Pancreas (tissue), 10 donors: ENCODE results near the gene CNNM3. TPM values are rescaled to one million over a fixed set of nuclear protein-coding genes. Genes with fewer than 3 reads are reported as not detected.

ENCODE experiments used
- ATAC-seq, 4 donors: fragments of 200-7000 bp; cut with Tn5 transposase; one replicate each; pipeline versions ENCODE4 v1.8.0 to v1.9.1; 2020; ENCODE audit warnings: mild to moderate bottlenecking in 4 of 4, moderate library complexity in 4 of 4
- DNase-seq, 6 donors: peaks; one replicate each; pipeline ENCODE4 v3.0.0-alpha.2; 2020
- FAIRE-seq: peaks from 2 replicates; lab custom pipeline; 2012; peaks lifted over from hg19 to GRCh38; lab: Jason Lieb, UNC
- H3K27ac ChIP-seq, 4 donors: fragments of 200-600 bp; sonication (generic); 1 replicate in 3 of 4; 2 replicates in 1 of 4; pipeline versions ENCODE4 v1.5.0 to v1.8.0; 2020
- H3K27me3 ChIP-seq, 4 donors: fragments of 200-600 bp; one replicate each; pipeline ENCODE4 v1.8.0; 2021
- H3K36me3 ChIP-seq, 3 donors: fragments of 200-600 bp; sonication (generic) in 1 of 3; one replicate each; pipeline versions ENCODE4 v1.5.0 to v1.8.0; 2020 to 2021
- H3K4me1 ChIP-seq, 3 donors: fragments of 200-600 bp; one replicate each; pipeline ENCODE4 v1.8.0; 2021
- H3K4me3 ChIP-seq, 4 donors: fragments of 200-600 bp; sonication (generic) in 2 of 4; one replicate each; pipeline versions ENCODE4 v1.5.0 to v1.8.0; 2020 to 2021
- H3K9me3 ChIP-seq, 4 donors: fragments of 200-600 bp; one replicate each; pipeline ENCODE4 v1.8.0; 2021
- WGBS, 2 donors: extraction: QIAGEN DNeasy Blood & Tissue Kit; methylation state at CpG; one replicate each; pipeline ENCODE4 v1.1.7; 2013; 5-methylcytosine and 5-hydroxymethylcytosine counted together
- intact Hi-C, 3 donors: fragments of 100-400 bp; cut with DNase I; formaldehyde crosslinking; loops; one replicate each; pipeline versions ENCODE4 v1.11.1 to v1.14.2; 2022
- polyA plus RNA-seq, 2 donors: library from polyadenylated mRNA; stranded (reverse); fragments of 200-250 nt; gene quantifications; one replicate each; pipeline ENCODE4 v1.2.3, GENCODE V29; 2013
- total RNA-seq, 6 donors: library from RNA; stranded (reverse); fragmentation: NEBNext Ultra II Directional in 4 of 6; extraction: Animal tissue kit (Norgen Biotek cat#: 25700) in 4 of 6; gene quantifications; one replicate each; pipeline versions ENCODE4 v1.2.1 to v1.2.4, GENCODE V29; 2021 to 2023
- TF ChIP-seq, protein P1 (sequence below), 4 donors: fragments of 200-600 bp; sonication (generic) in 3 of 4; IDR thresholded peaks; one replicate each; pipeline versions ENCODE4 v1.5.0 to v1.8.0; 2021; ENCODE audit warnings: antibody characterized with exemption in 4 of 4
- donor health status: healthy with polysubstance abuse.
- donor health status: DM: no; HTN: no; CAD: no; lungs with moderate emphysema.
- donor health status: DM: no; HTN: no; CAD: no.
- donor health status: control.
- donor health status: control.
- donor health status: Bipolar disorder and iron deficiency.
- donor health status: DM: yes; HTN: yes; CAD: no.
- donor health status: DM: no; HTN: no; CAD: no.
- donor health status: DM: no; HTN: no; CAD: no.
- donor health status: DM: yes; HTN: yes; CAD: no.

The CNNM3 gene
- total and polyA plus RNA-seq, 8 donors, result 13.6 to 35.1 (median 25.1) TPM

DNA sequence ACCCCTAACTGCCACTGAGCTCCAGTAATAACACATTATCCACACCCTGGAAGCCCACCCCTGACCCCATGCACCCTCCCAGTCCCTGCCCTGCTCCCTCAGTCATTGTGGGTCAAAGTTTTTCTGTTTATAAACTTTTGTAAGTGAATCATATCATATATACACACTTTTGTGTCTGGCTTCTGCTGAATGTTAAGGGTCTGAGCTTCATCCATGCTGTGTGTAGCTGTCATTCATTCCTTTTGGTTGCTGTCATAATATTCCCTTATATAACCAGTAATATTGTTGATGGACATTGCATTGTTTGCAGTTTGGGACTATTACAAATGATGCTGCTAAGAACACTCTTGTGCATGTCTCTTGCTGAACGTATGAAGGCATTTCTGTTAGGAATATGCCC, 40.9 kb upstream of the CNNM3 start:
- H3K9me3 ChIP-seq, result no peaks in the 10 kb centered on the region
- H3K27ac ChIP-seq, result no peak overlapping the region
- H3K4me1 ChIP-seq, result no peaks in the 10 kb centered on the region
- DNase-seq, result no peak
- no peaks in the 10 kb centered on the region for H3K27me3 ChIP-seq
- no peaks in the 10 kb centered on the region for H3K36me3 ChIP-seq
- no peak for FAIRE-seq
- ATAC-seq, result no peak
- TF ChIP-seq, protein P1, sequence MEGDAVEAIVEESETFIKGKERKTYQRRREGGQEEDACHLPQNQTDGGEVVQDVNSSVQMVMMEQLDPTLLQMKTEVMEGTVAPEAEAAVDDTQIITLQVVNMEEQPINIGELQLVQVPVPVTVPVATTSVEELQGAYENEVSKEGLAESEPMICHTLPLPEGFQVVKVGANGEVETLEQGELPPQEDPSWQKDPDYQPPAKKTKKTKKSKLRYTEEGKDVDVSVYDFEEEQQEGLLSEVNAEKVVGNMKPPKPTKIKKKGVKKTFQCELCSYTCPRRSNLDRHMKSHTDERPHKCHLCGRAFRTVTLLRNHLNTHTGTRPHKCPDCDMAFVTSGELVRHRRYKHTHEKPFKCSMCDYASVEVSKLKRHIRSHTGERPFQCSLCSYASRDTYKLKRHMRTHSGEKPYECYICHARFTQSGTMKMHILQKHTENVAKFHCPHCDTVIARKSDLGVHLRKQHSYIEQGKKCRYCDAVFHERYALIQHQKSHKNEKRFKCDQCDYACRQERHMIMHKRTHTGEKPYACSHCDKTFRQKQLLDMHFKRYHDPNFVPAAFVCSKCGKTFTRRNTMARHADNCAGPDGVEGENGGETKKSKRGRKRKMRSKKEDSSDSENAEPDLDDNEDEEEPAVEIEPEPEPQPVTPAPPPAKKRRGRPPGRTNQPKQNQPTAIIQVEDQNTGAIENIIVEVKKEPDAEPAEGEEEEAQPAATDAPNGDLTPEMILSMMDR (IDR thresholded peaks at IDR 0.05), result no peak
- intact Hi-C loops, result no loop called here
- H3K4me3 ChIP-seq, result no peak overlapping the region
- WGBS, 2 donors, result 0 to 47% methylated on average over 1 of the region's 1 CpG

DNA sequence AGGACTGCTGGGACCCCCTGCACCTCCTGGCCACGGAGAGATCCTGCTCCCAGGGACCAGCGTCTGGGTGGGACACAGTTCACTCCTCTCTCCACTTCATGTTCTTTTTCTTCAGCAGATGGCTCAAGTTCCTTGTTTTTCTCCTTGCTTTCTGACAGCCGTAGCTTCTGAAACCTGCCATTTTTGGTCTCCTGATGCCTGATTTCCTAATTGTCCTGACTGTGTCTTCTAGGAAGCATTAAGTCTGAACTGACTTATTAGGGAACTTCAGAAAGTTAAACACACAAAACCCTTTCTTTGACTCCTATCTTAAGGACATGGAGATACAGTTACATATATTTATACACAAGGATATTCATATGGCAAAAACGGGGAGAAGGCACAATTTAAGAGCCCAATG, 32.7 kb upstream of the CNNM3 start:
- Histone ChIP-seq H3K4me3 (no peak overlapping the region), H3K27ac (no peak overlapping the region), H3K27me3 (no peaks in the 10 kb centered on the region), H3K36me3 (no peaks in the 10 kb centered on the region), H3K4me1 (peaks cover 6 to 16% (median 12%) of the 10 kb centered on the region in 3 donors), H3K9me3 (no peaks in the 10 kb centered on the region)
- intact Hi-C loops, result no loop called here
- FAIRE-seq (no peak), ATAC-seq (no peak), DNase-seq (no peak)
- TF ChIP-seq, protein P1 (IDR thresholded peaks at IDR 0.05), result no peak
- 84 to 89% methylated on average over 4 of the region's 4 CpGs for WGBS, 2 donors

DNA sequence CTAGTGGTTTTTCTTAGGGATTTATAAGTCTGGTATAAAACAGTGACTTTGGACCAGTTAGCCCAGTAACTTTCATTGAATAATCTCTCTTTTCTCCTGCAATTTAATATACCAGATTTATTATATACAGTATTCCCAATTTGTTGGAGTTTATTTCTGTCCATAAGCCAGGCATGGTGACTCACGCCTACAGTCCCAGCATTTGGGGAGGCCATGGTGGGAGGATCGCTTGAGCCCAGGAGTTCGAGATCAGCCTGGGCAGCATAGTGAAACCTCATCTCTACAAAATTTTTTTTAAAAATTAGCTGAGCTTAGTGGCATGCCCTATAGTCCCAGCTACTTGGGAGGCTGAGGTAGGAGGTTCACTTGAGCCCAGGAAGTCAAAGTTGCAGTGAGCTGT, 28.7 kb upstream of the CNNM3 start:
- DNase-seq (no peak), ATAC-seq (no peak), FAIRE-seq (no peak)
- no peaks in the 10 kb centered on the region for H3K36me3 ChIP-seq
- TF ChIP-seq, protein P1 (IDR thresholded peaks at IDR 0.05), result no peak
- no peaks in the 10 kb centered on the region for H3K9me3 ChIP-seq
- 95 to 98% methylated on average over 3 of the region's 3 CpGs for WGBS, 2 donors
- intact Hi-C loops, result no loop called here
- H3K4me3 ChIP-seq, result no peak overlapping the region
- H3K4me1 ChIP-seq, result peaks cover 6 to 19% (median 14%) of the 10 kb centered on the region in 3 donors
- H3K27me3 ChIP-seq, result no peaks in the 10 kb centered on the region
- H3K27ac ChIP-seq, result peak overlapping the region in 1 of 4 donors; percentile 33

DNA sequence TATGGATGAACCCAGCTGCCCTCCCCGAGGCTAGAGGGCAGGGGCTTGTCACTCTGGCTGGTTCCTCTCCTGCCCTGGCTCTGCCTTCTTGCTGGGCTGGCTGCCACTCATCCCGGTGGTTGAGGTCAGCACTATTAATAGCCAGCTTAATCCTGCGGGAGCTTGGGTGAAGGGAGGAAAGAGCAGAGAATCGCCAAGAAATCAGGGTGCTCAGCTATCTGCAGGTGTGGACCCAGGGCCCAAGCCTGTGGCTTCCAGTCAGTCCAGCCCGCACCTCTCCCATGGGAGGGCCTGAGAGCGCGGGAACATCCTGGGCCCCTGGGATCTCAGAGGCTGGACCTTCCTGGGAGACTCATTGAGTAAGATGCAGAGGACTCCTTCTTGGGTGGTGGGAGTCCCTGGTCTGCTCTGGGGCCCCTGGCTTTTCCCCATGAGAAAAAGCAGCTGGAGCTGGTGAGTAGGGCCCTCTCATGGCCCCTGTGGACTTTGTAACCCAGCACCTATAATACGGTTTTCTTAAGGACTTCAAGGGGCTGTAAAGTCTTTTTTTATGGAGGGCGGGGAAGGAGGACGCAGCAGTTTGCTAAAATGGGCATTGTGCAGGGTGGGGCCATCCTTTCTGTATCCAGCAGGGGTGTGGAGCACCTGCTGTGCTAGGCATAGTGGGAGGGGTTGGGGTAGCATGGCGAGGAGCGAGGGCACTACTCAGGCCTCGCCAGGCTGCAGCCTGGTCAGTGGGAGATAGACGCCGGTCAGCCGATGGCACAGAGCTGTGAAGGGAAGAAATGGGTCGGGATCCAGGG, 27.4 kb upstream of the CNNM3 start:
- no peak for FAIRE-seq
- peak overlapping the region in 1 of 4 donors; percentile 12 for H3K27ac ChIP-seq
- intact Hi-C loops, result no loop called here
- DNase-seq, result peak in 3 of 6 donors; percentile 33 to 69 (median 44)
- WGBS, 2 donors, result 70 to 72% methylated on average over 17 of the region's 17 CpGs
- H3K4me3 ChIP-seq, result no peak overlapping the region
- TF ChIP-seq, protein P1 (IDR thresholded peaks at IDR 0.05), result no peak
- ATAC-seq, result peak; percentile 84 to 90 (median 87)
- no peaks in the 10 kb centered on the region for H3K9me3 ChIP-seq
- H3K36me3 ChIP-seq, result no peaks in the 10 kb centered on the region
- H3K4me1 ChIP-seq, result peaks cover 6 to 19% (median 14%) of the 10 kb centered on the region in 3 donors
- H3K27me3 ChIP-seq, result no peaks in the 10 kb centered on the region

DNA sequence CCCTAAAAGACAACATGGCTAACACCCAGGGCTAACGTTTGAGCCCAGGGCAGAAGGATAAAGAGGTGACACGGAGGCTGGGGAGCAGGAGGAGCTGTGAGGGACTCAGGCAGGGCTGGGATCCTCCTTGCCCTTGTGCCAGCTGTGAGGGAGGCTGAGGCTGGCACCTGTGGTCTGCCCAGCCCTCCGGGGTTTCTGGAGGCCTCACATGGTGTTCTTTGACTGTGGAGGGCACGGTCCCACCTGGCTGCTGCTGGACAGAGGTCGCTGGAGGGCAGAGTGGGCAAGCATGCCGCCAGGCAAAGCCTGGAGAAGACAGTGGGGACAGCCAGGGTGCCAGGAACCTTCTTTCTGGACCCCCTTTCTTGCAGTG, 26.8 kb upstream of the CNNM3 start:
- ATAC-seq (no peak), FAIRE-seq (no peak), DNase-seq (no peak)
- H3K4me3 ChIP-seq, result no peak overlapping the region
- H3K9me3 ChIP-seq, result no peaks in the 10 kb centered on the region
- WGBS, 2 donors, result 81 to 84% methylated on average over 6 of the region's 6 CpGs
- H3K4me1 ChIP-seq, result peaks cover 6 to 19% (median 14%) of the 10 kb centered on the region in 3 donors
- H3K27me3 ChIP-seq, result no peaks in the 10 kb centered on the region
- H3K27ac ChIP-seq, result no peak overlapping the region
- TF ChIP-seq, protein P1 (IDR thresholded peaks at IDR 0.05), result no peak
- intact Hi-C loops, result no loop called here
- H3K36me3 ChIP-seq, result no peaks in the 10 kb centered on the region
